Muscle layer of duodenum (tissue), 2 donors: Measurements from ENCODE around the gene DUSP28.

Experiments
- H3K27ac ChIP-seq: one replicate; pipeline ENCODE4 v1.7.0; 2013; ENCODE audit warnings: mild to moderate bottlenecking, low read length
- H3K27me3 ChIP-seq: one replicate; pipeline ENCODE4 v1.7.0; 2013; ENCODE audit warnings: low read depth, mild to moderate bottlenecking, control low read depth, low read length
- H3K36me3 ChIP-seq, 2 donors: one replicate each; pipeline ENCODE4 v1.7.0; 2013; ENCODE audit warnings: low read length in 2 of 2, control low read depth in 1 of 2, mild to moderate bottlenecking in 1 of 2; ENCODE audit not compliant: insufficient read depth in 2 of 2, control insufficient read depth in 1 of 2
- H3K4me1 ChIP-seq, 2 donors: one replicate each; pipeline ENCODE4 v1.7.0; 2013; ENCODE audit warnings: low read length in 2 of 2, mild to moderate bottlenecking in 2 of 2, control low read depth in 1 of 2, moderate library complexity in 1 of 2; ENCODE audit not compliant: insufficient read depth in 2 of 2, control insufficient read depth in 1 of 2
- H3K4me3 ChIP-seq, 2 donors: one replicate each; pipeline ENCODE4 v1.7.0; 2013; ENCODE audit warnings: low read length in 2 of 2, low read depth in 1 of 2, mild to moderate bottlenecking in 1 of 2
- H3K9me3 ChIP-seq, 2 donors: one replicate each; pipeline ENCODE4 v1.7.0; 2013; ENCODE audit warnings: low read length in 2 of 2, control low read depth in 1 of 2, mild to moderate bottlenecking in 1 of 2; ENCODE audit not compliant: control insufficient read depth in 1 of 2
- donor health status: healthy.

The DUSP28 gene

GRCh38 chr2:240591784-240592183 is 31.6 kb downstream of the DUSP28 start:
- peaks cover 13 to 59% of the 10 kb centered on the region in 2 donors for H3K36me3 ChIP-seq
- H3K4me3 ChIP-seq = no peak overlapping the region
- H3K4me1 ChIP-seq = peaks cover 7 to 20% of the 10 kb centered on the region in 2 donors
- no peak overlapping the region for H3K27ac ChIP-seq
- no peaks in the 10 kb centered on the region for H3K9me3 ChIP-seq
- no peaks in the 10 kb centered on the region for H3K27me3 ChIP-seq

GRCh38 chr2:240593026-240593702 is 33.0 kb downstream of the DUSP28 start:
- no peak overlapping the region for H3K27ac ChIP-seq
- no peak overlapping the region for H3K4me3 ChIP-seq
- peaks cover 13 to 64% of the 10 kb centered on the region in 2 donors for H3K36me3 ChIP-seq
- no peaks in the 10 kb centered on the region for H3K27me3 ChIP-seq
- peaks cover 0 to 8% of the 10 kb centered on the region in 2 donors for H3K4me1 ChIP-seq
- H3K9me3 ChIP-seq = no peaks in the 10 kb centered on the region

GRCh38 chr2:240593703-240594451 is 33.7 kb downstream of the DUSP28 start:
- H3K27ac ChIP-seq = no peak overlapping the region
- no peaks in the 10 kb centered on the region for H3K9me3 ChIP-seq
- H3K27me3 ChIP-seq = no peaks in the 10 kb centered on the region
- H3K4me1 ChIP-seq = peaks cover 0 to 1% of the 10 kb centered on the region in 2 donors
- no peak overlapping the region for H3K4me3 ChIP-seq
- peaks cover 13 to 71% of the 10 kb centered on the region in 2 donors for H3K36me3 ChIP-seq

- Histone ChIP-seq H3K9me3 (no peaks in the 10 kb centered on the region), H3K27me3 (no peaks in the 10 kb centered on the region), H3K4me1 (no peaks in the 10 kb centered on the region), H3K4me3 (no peak overlapping the region), H3K36me3 (peaks cover 13 to 71% of the 10 kb centered on the region in 2 donors), H3K27ac (no peak overlapping the region)
Measured at GRCh38 chr2:240594511-240595380, 34.6 kb downstream of the DUSP28 start.

- Histone ChIP-seq H3K27ac (no peak overlapping the region), H3K4me1 (no peaks in the 10 kb centered on the region), H3K9me3 (no peaks in the 10 kb centered on the region), H3K4me3 (no peak overlapping the region), H3K27me3 (no peaks in the 10 kb centered on the region), H3K36me3 (peaks cover 10 to 63% of the 10 kb centered on the region in 2 donors)
Measured at GRCh38 chr2:240595381-240596079, 35.4 kb downstream of the DUSP28 start.

- no peak overlapping the region for H3K27ac ChIP-seq
- no peaks in the 10 kb centered on the region for H3K27me3 ChIP-seq
- no peaks in the 10 kb centered on the region for H3K4me1 ChIP-seq
- peaks cover 5 to 57% of the 10 kb centered on the region in 2 donors for H3K36me3 ChIP-seq
- H3K9me3 ChIP-seq = no peaks in the 10 kb centered on the region
- no peak overlapping the region for H3K4me3 ChIP-seq
Measured at GRCh38 chr2:240596080-240596460, 35.9 kb downstream of the DUSP28 start.

GRCh38 chr2:240596491-240596931 is 36.4 kb downstream of the DUSP28 start:
- Histone ChIP-seq H3K4me3 (no peak overlapping the region), H3K27me3 (no peaks in the 10 kb centered on the region), H3K27ac (no peak overlapping the region), H3K9me3 (no peaks in the 10 kb centered on the region), H3K36me3 (peaks cover under 1 to 54% of the 10 kb centered on the region in 2 donors), H3K4me1 (no peaks in the 10 kb centered on the region)

GRCh38 chr2:240597054-240597418 is 36.9 kb downstream of the DUSP28 start:
- H3K36me3 ChIP-seq = peaks cover 0 to 49% of the 10 kb centered on the region in 2 donors
- H3K4me3 ChIP-seq = no peak overlapping the region
- H3K4me1 ChIP-seq = no peaks in the 10 kb centered on the region
- H3K27me3 ChIP-seq = no peaks in the 10 kb centered on the region
- H3K27ac ChIP-seq = no peak overlapping the region
- no peaks in the 10 kb centered on the region for H3K9me3 ChIP-seq

GRCh38 chr2:240597419-240598181 is 37.4 kb downstream of the DUSP28 start:
- Histone ChIP-seq H3K27ac (no peak overlapping the region), H3K9me3 (no peaks in the 10 kb centered on the region), H3K4me3 (no peak overlapping the region), H3K27me3 (no peaks in the 10 kb centered on the region), H3K4me1 (no peaks in the 10 kb centered on the region), H3K36me3 (peaks cover 0 to 43% of the 10 kb centered on the region in 2 donors)

- H3K4me1 ChIP-seq = no peaks in the 10 kb centered on the region
- H3K9me3 ChIP-seq = no peaks in the 10 kb centered on the region
- H3K36me3 ChIP-seq = peaks cover 0 to 46% of the 10 kb centered on the region in 2 donors
- no peak overlapping the region for H3K27ac ChIP-seq
- no peaks in the 10 kb centered on the region for H3K27me3 ChIP-seq
- H3K4me3 ChIP-seq = no peak overlapping the region
Measured at GRCh38 chr2:240598311-240598911, 38.3 kb downstream of the DUSP28 start.
